Chondrocyte (in vitro differentiated cells): Measurements from ENCODE around the gene CYP27A1. TPM values are rescaled to one million over a fixed set of nuclear protein-coding genes. Genes with fewer than 3 reads are reported as not detected.

ENCODE experiments used
- DNase-seq: peaks from one replicate; pipeline ENCODE4 v3.0.0; 2021; ENCODE audit warnings: mixed read lengths, low spot score
- H3K27ac Mint-ChIP-seq: one replicate; pipeline ENCODE4 v1.8.0; 2021; ENCODE audit warnings: mild to moderate bottlenecking, moderate library complexity, mixed read lengths; ENCODE audit not compliant: unreplicated experiment
- H3K27me3 Mint-ChIP-seq: 2 replicates; pipeline ENCODE4 v1.8.0; 2021; ENCODE audit warnings: low read depth, mixed read lengths
- H3K36me3 Mint-ChIP-seq: 2 replicates; pipeline ENCODE4 v1.8.0; 2021; ENCODE audit warnings: low read depth, mixed read lengths
- H3K4me1 Mint-ChIP-seq: 2 replicates; pipeline ENCODE4 v1.8.0; 2021; ENCODE audit warnings: low read depth, mild to moderate bottlenecking, mixed read lengths
- H3K4me3 Mint-ChIP-seq: one replicate; pipeline ENCODE4 v1.8.0; 2021; ENCODE audit warnings: mild to moderate bottlenecking, moderate library complexity, mixed read lengths; ENCODE audit not compliant: unreplicated experiment
- H3K9me3 Mint-ChIP-seq: 2 replicates; pipeline ENCODE4 v1.8.0; 2021; ENCODE audit warnings: low read depth, mixed read lengths
- total RNA-seq: library from RNA; stranded (reverse); gene quantifications from 3 replicates; pipeline ENCODE4 v1.2.1, GENCODE V29; 2021
- TF ChIP-seq, protein P1 (sequence below): fragments of 200-600 bp; sonication (generic); IDR thresholded peaks from 2 replicates; pipeline ENCODE4 v1.5.0; 2021; ENCODE audit warnings: antibody characterized with exemption, mild to moderate bottlenecking, moderate library complexity

CYP27A1 gene
- total RNA-seq, 1 donor from 2014 or later: 5.2 TPM

DNA sequence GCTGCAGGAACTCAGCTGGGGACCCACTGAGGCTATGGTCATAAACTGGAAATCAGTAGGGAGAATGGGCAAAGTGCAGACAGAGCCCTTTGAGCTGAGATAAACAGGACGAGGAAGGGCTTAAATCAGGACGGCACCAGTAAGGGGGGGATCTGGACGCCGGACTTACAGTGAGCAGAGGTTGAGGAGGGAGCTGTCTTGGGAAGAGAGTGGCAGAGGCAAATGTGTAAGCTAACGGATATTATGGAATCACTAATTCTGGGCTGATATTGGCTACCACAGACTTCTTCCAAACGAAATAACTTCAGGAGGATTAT lies 539 bp downstream of the CYP27A1 start:
- H3K27ac Mint-ChIP-seq: peak overlapping the region; percentile 69
- H3K4me3 Mint-ChIP-seq: peak overlapping the region; percentile 82
- TF ChIP-seq, protein P1, sequence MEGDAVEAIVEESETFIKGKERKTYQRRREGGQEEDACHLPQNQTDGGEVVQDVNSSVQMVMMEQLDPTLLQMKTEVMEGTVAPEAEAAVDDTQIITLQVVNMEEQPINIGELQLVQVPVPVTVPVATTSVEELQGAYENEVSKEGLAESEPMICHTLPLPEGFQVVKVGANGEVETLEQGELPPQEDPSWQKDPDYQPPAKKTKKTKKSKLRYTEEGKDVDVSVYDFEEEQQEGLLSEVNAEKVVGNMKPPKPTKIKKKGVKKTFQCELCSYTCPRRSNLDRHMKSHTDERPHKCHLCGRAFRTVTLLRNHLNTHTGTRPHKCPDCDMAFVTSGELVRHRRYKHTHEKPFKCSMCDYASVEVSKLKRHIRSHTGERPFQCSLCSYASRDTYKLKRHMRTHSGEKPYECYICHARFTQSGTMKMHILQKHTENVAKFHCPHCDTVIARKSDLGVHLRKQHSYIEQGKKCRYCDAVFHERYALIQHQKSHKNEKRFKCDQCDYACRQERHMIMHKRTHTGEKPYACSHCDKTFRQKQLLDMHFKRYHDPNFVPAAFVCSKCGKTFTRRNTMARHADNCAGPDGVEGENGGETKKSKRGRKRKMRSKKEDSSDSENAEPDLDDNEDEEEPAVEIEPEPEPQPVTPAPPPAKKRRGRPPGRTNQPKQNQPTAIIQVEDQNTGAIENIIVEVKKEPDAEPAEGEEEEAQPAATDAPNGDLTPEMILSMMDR: no peak
- peaks cover 2% of the 10 kb centered on the region for H3K36me3 Mint-ChIP-seq
- H3K4me1 Mint-ChIP-seq: peaks cover 30% of the 10 kb centered on the region
- H3K9me3 Mint-ChIP-seq: peaks cover 2% of the 10 kb centered on the region
- H3K27me3 Mint-ChIP-seq: peaks cover 3% of the 10 kb centered on the region
- no peak for DNase-seq

DNA sequence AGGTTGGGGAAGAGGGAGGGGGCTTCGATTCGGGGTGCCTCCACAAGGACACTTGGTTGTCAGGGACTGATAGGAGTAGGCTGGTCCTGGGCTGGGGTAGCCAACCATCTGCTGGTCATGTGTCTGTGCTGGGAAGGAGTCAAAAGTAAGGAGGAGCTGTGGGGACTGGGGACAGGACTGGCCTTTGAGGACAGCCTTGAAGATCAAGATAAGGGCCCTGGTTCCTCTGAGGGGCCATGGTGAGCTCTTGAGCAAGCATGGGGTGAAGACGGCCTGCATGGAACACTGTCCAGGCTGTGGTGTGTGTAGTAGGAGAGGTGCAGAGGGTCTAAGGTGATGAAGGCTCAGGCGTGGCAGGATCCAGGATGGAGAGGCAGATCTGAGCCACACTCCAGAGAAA lies 1.7 kb downstream of the CYP27A1 start:
- H3K4me3 Mint-ChIP-seq: no peak overlapping the region
- no peak for DNase-seq
- H3K27me3 Mint-ChIP-seq: peaks cover 3% of the 10 kb centered on the region
- H3K4me1 Mint-ChIP-seq: peaks cover 30% of the 10 kb centered on the region
- H3K36me3 Mint-ChIP-seq: peaks cover 1% of the 10 kb centered on the region
- peaks cover 9% of the 10 kb centered on the region for H3K9me3 Mint-ChIP-seq
- TF ChIP-seq, protein P1: no peak
- no peak overlapping the region for H3K27ac Mint-ChIP-seq

DNA sequence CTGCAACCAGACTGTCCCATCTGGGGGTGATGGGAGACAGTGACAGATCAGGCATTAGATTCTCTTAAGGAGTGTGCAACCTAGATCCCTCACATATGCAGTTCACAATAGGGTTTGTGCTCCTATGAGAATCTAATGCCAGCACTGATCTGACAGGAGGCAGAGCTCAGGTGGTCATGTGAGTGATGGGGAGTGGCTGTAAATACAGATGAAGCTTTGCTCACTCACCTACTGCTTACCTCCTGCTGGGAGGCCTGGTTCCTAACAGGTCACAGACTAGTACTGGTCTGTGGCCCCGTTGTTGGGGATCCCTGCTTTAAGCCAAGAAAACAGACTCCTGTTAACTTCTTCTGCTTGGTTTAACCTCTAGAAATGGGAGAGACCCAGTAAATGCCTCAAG lies 3.2 kb downstream of the CYP27A1 start:
- no peak overlapping the region for H3K4me3 Mint-ChIP-seq
- TF ChIP-seq, protein P1: no peak
- no peak for DNase-seq
- no peaks in the 10 kb centered on the region for H3K36me3 Mint-ChIP-seq
- H3K9me3 Mint-ChIP-seq: peaks cover 9% of the 10 kb centered on the region
- H3K4me1 Mint-ChIP-seq: peaks cover 30% of the 10 kb centered on the region
- H3K27me3 Mint-ChIP-seq: peaks cover 3% of the 10 kb centered on the region
- no peak overlapping the region for H3K27ac Mint-ChIP-seq

DNA sequence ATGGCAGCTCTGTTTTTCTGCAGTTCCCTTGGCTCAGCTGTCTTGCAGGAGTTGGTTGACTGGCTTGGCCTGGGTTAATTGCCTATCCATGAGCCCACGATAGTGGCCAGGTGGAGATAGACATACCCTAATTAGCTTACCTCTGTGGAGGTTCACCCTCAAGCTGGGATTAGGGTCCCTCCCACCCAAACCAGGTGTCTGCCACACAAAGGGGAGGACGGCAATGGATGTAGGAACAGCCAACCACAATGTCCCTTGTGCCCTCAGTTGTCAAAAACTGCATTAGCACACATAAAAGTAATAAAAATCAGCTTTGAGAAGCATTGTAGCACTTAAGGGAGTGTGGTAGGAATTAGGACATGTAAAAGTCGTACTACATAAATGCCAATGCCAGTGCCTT lies 4.2 kb downstream of the CYP27A1 start:
- Mint-ChIP-seq H3K36me3 (no peaks in the 10 kb centered on the region), H3K4me1 (peaks cover 25% of the 10 kb centered on the region), H3K4me3 (no peak overlapping the region), H3K9me3 (peaks cover 9% of the 10 kb centered on the region), H3K27me3 (peaks cover 3% of the 10 kb centered on the region), H3K27ac (no peak overlapping the region)
- TF ChIP-seq, protein P1: no peak
- DNase-seq: no peak

DNA sequence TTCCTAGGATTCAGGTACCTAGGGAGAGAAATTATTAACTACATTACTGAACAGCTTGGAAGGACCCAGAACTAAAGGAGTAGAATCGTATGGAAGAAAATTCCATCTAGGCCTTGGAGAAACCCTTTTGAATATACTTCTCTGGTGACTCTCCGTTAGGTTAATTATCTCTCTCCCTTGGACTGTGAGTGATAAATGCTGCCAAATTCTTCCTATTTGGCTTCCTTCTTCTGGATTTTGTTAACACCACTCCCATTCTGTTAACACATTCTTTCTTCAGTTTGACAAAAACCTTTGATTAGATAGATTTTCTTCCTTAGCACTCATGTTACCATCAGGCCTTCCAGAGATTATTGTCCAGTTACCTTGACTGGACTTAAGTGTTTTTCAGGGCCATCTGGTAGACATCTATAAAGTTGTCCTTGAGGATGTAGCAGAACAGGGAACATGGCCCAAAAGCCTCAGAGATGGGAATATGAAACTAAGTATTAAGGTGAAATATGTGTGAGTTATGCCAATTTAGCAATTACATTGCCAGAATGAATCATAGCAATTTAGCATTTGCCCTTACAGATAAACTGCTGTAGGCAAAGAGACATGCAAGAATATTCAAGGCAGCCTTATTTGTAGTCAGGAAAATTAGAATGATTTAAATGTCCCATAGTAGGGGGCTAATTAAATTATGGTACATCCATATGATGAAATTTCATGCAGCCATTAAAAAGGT lies 6.7 kb downstream of the CYP27A1 start:
- peaks cover 10% of the 10 kb centered on the region for H3K4me1 Mint-ChIP-seq
- TF ChIP-seq, protein P1: no peak
- H3K27me3 Mint-ChIP-seq: no peaks in the 10 kb centered on the region
- no peak for DNase-seq
- H3K36me3 Mint-ChIP-seq: no peaks in the 10 kb centered on the region
- H3K9me3 Mint-ChIP-seq: peaks cover 9% of the 10 kb centered on the region
- H3K4me3 Mint-ChIP-seq: no peak overlapping the region
- H3K27ac Mint-ChIP-seq: no peak overlapping the region
